CD4-positive, alpha-beta T cell treated with Interferon gamma for 1 hour (primary cell): ENCODE measurements around the gene COL4A2.
A peak's percentile ranks its signal among the peaks of the same experiment; 100 is the strongest.

Experiments
- DNase-seq: peaks from one replicate; pipeline ENCODE4 v3.0.0-alpha.2; 2020

The COL4A2 gene

GRCh38 chr13:110463871-110464510, 156.9 kb downstream of the COL4A2 start:
- DNase-seq, result peak; percentile 26

GRCh38 chr13:110464556-110465333, 157.7 kb downstream of the COL4A2 start:
- DNase-seq, result no peak

GRCh38 chr13:110465696-110466095, 158.6 kb downstream of the COL4A2 start:
- DNase-seq, result no peak

GRCh38 chr13:110466266-110466915, 159.3 kb downstream of the COL4A2 start:
- no peak for DNase-seq

GRCh38 chr13:110467516-110468110, 160.5 kb downstream of the COL4A2 start:
- DNase-seq, result no peak

DNA sequence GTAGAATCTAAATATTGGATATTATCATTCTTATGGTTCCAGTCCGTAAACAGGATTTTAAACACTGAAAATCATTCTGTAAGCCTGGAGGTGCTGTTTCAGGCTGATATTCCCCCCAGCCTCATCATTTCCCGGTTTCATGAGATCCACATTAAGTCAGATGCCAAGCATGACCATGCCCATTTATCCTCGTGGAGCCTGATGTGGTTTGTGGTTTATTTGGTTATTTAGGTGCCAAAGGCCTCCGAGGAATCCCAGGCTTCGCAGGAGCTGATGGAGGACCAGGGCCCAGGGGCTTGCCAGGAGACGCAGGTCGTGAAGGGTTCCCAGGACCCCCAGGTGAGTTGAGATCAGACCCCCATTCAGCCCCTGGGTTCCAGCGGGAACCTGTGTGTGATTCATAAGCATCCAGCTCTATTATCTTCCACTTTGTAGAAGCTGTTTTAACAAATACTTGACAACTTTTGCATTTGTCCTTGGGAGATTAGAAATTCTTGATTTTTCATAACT, 162.0 kb downstream of the COL4A2 start:
- no peak for DNase-seq

GRCh38 chr13:110469597-110469996, 162.5 kb downstream of the COL4A2 start:
- no peak for DNase-seq

DNA sequence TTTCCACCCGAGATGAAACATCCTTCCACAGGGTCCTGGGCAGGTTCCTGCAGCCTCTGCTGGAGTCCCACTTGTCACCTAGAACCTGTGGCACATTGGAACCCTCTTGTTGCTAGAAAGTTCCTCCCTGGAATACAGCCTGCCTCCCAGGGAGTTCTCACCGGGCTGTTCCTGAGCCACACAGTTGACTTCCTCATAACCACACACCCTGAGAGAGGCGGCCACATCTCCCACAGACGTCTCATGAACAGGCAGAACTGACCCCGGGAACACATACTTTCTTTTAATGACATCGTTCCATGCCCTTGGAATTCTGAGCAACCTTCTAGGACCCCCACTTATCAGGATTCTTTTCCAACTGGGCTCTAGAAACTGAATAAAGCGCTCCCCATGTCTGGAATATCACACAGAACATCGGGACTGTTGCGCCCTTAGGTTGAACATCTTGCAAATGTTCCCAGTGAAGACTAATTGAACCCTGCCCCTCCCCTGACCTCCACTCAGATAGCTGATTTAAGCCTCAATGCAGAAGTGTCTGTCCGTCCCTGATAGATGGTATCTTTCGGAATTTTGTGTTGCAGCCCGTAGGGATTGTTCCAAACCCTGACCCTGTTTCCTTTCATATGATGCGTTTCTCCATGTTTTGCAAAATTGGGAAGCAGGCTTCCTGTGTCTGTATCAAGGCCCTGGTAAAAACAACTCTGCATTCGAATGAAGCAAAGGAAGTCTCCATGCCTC, 163.4 kb downstream of the COL4A2 start:
- no peak for DNase-seq

GRCh38 chr13:110471156-110471832, 164.2 kb downstream of the COL4A2 start:
- DNase-seq, result peak; percentile 16

GRCh38 chr13:110471833-110472162, 164.7 kb downstream of the COL4A2 start:
- DNase-seq, result peak; percentile 73

DNA sequence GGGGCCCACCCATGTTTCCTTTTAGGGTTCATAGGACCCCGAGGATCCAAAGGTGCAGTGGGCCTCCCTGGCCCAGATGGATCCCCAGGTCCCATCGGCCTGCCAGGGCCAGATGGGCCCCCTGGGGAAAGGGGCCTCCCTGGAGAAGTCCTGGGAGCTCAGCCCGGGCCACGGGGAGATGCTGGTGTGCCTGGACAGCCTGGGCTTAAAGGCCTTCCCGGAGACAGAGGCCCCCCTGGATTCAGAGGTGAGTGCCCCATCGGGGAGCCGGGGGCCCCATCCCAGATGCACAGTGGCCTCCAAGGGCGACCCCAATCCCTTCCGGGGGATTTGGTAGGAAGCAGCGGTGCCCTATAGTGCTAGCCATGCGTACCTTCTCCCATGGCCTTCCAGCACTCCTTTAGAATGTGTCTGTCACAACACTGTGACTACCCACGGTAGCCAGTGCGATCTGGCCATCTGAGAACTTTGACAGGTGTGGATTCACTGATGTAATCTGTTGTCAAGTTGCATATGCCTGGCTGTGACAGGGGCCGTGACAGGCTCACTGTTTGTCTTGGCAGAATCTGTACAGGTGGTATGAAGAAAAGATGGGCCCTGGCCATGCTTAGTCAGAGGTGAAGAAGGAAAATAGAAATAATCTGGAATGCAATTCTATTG, 165.9 kb downstream of the COL4A2 start:
- no peak for DNase-seq

DNA sequence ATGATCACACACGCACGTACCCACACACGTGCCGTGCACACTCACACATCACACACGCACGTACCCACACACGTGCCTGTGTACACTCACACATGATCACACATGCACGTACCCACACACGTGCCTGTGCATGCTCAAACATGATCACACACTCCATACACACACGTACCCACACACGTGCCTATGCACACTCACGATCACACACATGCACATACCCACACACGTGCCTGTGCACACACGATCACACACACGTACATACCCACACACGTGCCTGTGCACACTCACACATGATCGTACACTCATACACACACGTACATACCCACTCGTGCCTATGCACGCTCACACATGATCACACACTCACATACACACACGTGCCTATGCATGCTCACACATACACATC, 167.6 kb downstream of the COL4A2 start:
- no peak for DNase-seq

- no peak for DNase-seq
Observed at GRCh38 chr13:110475117-110475516, 168.0 kb downstream of the COL4A2 start.

GRCh38 chr13:110475550-110476219, 168.6 kb downstream of the COL4A2 start:
- DNase-seq, result no peak

GRCh38 chr13:110476220-110476617, 169.1 kb downstream of the COL4A2 start:
- DNase-seq, result no peak

DNA sequence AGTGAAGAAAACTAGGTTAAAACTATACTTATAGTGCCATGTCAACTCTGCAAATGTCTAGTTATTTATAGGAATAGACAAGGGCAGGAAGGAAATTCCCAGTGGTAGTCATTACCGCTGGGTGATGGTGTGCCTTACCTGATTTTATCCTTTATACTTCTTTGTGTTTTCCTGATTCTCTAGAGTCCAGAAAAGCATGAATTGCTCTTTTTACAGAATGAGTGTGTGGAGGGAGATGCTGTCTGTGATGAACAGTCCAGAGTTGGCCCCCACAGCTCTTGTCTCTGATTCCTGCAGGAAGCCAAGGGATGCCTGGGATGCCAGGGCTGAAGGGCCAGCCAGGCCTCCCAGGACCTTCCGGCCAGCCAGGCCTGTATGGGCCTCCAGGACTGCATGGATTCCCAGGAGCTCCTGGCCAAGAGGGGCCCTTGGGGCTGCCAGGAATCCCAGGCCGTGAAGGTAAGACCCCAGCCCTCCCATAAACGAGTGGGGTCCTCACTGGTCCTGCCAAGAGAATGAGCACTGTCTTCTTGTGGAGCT, 170.7 kb downstream of the COL4A2 start:
- no peak for DNase-seq

- DNase-seq, result no peak
Observed at GRCh38 chr13:110478405-110479214, 171.5 kb downstream of the COL4A2 start.

DNA sequence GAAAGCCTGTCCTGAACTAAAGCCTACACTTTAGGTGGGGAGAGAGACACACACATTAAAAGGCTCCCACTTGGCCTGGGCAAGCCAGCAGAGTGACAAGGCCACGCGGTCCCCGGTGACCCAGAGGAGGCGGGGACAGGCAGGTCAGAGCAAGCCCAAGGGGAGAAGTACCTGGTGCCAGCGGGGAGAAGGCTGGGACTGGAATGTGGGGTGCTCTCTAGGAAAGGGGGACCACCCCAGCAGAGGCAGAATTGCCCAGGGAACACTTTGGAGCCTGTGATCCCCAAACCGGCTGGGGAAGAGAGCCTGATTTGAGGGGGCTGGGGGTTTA, 172.1 kb downstream of the COL4A2 start:
- no peak for DNase-seq

GRCh38 chr13:110479648-110480047, 172.6 kb downstream of the COL4A2 start:
- no peak for DNase-seq

- no peak for DNase-seq
Observed at GRCh38 chr13:110480161-110480560, 173.1 kb downstream of the COL4A2 start.
